ENCODE results near the gene BOC. TPM values are rescaled to one million over a fixed set of nuclear protein-coding genes. Genes with fewer than 3 reads are reported as not detected.

BOC gene
- total RNA-seq, 2 experiments from 2014 or later: 0.03 TPM; not detected in 1

GRCh38 chr3:113214917-113215595 is 3.7 kb downstream of the BOC start:
- no peaks in the 10 kb centered on the region for H3K79me2 ChIP-seq (ENCODE audit: insufficient read depth, low read depth, low read length)
- no peaks in the 10 kb centered on the region for H3K9me2 ChIP-seq (ENCODE audit: insufficient read depth, low read length)
- CTCF ChIA-PET (ENCODE audit: unreplicated experiment): no interaction called here
- H3K9me3 ChIP-seq (ENCODE audit: low read length): no peaks in the 10 kb centered on the region
- no peak overlapping the region for H3K27ac ChIP-seq (ENCODE audit: low read depth, low read length, poor library complexity, severe bottlenecking)
- intact Hi-C loops (cut with micrococcal nuclease; ENCODE audit: unreplicated experiment): no loop called here
- H3K4me2 ChIP-seq (ENCODE audit: low read length): no peak overlapping the region
- no TSS peak for BruUV-seq (replicated peaks)
- TF ChIP-seq EZH2phosphoT487 (IDR thresholded peaks at IDR 0.05; ENCODE audit: borderline replicate concordance, low read depth, low read length) (no peak), CTCF (conservative IDR thresholded peaks at IDR 0.05; ENCODE audit: low read length) (no peak)
- H4K20me1 ChIP-seq (ENCODE audit: insufficient read depth, low read length): no peaks in the 10 kb centered on the region
- H3K4me1 ChIP-seq (ENCODE audit: insufficient read depth, low read length, poor library complexity, severe bottlenecking): no peaks in the 10 kb centered on the region
- DNase-seq (ENCODE audit: low spot score): no peak
- POLR2A ChIA-PET: interaction anchor here (0.7 kb wide), 1 partner anchor 73 kb away, joined by 3 read pairs; no protein-coding TSS in a partner anchor
- no peak overlapping the region for H2AFZ ChIP-seq (ENCODE audit: low read length)
- H3K36me3 ChIP-seq (ENCODE audit: insufficient read depth, low read length): no peaks in the 10 kb centered on the region
- no peak overlapping the region for H3K4me3 ChIP-seq (ENCODE audit: low read depth, low read length, poor library complexity, severe bottlenecking)

GRCh38 chr3:113216393-113216792 is 5.0 kb downstream of the BOC start:
- H3K79me2 ChIP-seq (ENCODE audit: insufficient read depth, low read depth, low read length): no peaks in the 10 kb centered on the region
- H3K4me2 ChIP-seq (ENCODE audit: low read length): no peak overlapping the region
- no peaks in the 10 kb centered on the region for H3K9me2 ChIP-seq (ENCODE audit: insufficient read depth, low read length)
- no TSS peak for BruUV-seq (replicated peaks)
- H3K9me3 ChIP-seq (ENCODE audit: low read length): no peaks in the 10 kb centered on the region
- intact Hi-C loops (cut with micrococcal nuclease; ENCODE audit: unreplicated experiment): no loop called here
- no peaks in the 10 kb centered on the region for H4K20me1 ChIP-seq (ENCODE audit: insufficient read depth, low read length)
- no peaks in the 10 kb centered on the region for H3K36me3 ChIP-seq (ENCODE audit: insufficient read depth, low read length)
- no peak overlapping the region for H3K4me3 ChIP-seq (ENCODE audit: low read depth, low read length, poor library complexity, severe bottlenecking)
- no peak overlapping the region for H2AFZ ChIP-seq (ENCODE audit: low read length)
- CTCF ChIA-PET (ENCODE audit: unreplicated experiment): no interaction called here
- no peak for DNase-seq (ENCODE audit: low spot score)
- POLR2A ChIA-PET: no interaction called here
- TF ChIP-seq CTCF (conservative IDR thresholded peaks at IDR 0.05; ENCODE audit: low read length) (no peak), EZH2phosphoT487 (IDR thresholded peaks at IDR 0.05; ENCODE audit: borderline replicate concordance, low read depth, low read length) (no peak)
- H3K4me1 ChIP-seq (ENCODE audit: insufficient read depth, low read length, poor library complexity, severe bottlenecking): no peaks in the 10 kb centered on the region
- no peak overlapping the region for H3K27ac ChIP-seq (ENCODE audit: low read depth, low read length, poor library complexity, severe bottlenecking)

- ChIA-PET POLR2A (interaction anchor here (0.5 to 0.7 kb wide), 2 partner anchors 44 to 1065 kb away, joined by 3 read pairs; no protein-coding TSS in a partner anchor), CTCF (ENCODE audit: unreplicated experiment) (no interaction called here)
- H4K20me1 ChIP-seq (ENCODE audit: insufficient read depth, low read length): no peaks in the 10 kb centered on the region
Observed at GRCh38 chr3:113218011-113218680, 6.8 kb downstream of the BOC start.

More at GRCh38 chr3:113218011-113218680, 6.8 kb downstream of the BOC start:
- intact Hi-C loops (cut with micrococcal nuclease; ENCODE audit: unreplicated experiment): no loop called here
- Histone ChIP-seq H3K9me3 (ENCODE audit: low read length) (no peaks in the 10 kb centered on the region), H2AFZ (ENCODE audit: low read length) (no peak overlapping the region), H3K9me2 (ENCODE audit: insufficient read depth, low read length) (no peaks in the 10 kb centered on the region), H3K27ac (ENCODE audit: low read depth, low read length, poor library complexity, severe bottlenecking) (no peak overlapping the region), H3K79me2 (ENCODE audit: insufficient read depth, low read depth, low read length) (no peaks in the 10 kb centered on the region), H3K36me3 (ENCODE audit: insufficient read depth, low read length) (no peaks in the 10 kb centered on the region), H3K4me2 (ENCODE audit: low read length) (no peak overlapping the region), H3K4me1 (ENCODE audit: insufficient read depth, low read length, poor library complexity, severe bottlenecking) (no peaks in the 10 kb centered on the region), H3K4me3 (ENCODE audit: low read depth, low read length, poor library complexity, severe bottlenecking) (no peak overlapping the region)
- BruUV-seq (replicated peaks): no TSS peak
- no peak for DNase-seq (ENCODE audit: low spot score)
- TF ChIP-seq EZH2phosphoT487 (IDR thresholded peaks at IDR 0.05; ENCODE audit: borderline replicate concordance, low read depth, low read length): no peak
- no peak for TF ChIP-seq CTCF (conservative IDR thresholded peaks at IDR 0.05; ENCODE audit: low read length)

Data from OCI-LY7 (cell line).